GM18519 (cell line): Measurements from ENCODE around the gene TSPAN9.

Experiments
- ATAC-seq: cut with Tn5 transposase; IDR thresholded peaks from one replicate; pipeline ENCODE4 v1.9.1; 2021; ENCODE audit warnings: mild to moderate bottlenecking, moderate library complexity; ENCODE audit not compliant: unreplicated experiment, low FRiP score

The TSPAN9 gene

DNA sequence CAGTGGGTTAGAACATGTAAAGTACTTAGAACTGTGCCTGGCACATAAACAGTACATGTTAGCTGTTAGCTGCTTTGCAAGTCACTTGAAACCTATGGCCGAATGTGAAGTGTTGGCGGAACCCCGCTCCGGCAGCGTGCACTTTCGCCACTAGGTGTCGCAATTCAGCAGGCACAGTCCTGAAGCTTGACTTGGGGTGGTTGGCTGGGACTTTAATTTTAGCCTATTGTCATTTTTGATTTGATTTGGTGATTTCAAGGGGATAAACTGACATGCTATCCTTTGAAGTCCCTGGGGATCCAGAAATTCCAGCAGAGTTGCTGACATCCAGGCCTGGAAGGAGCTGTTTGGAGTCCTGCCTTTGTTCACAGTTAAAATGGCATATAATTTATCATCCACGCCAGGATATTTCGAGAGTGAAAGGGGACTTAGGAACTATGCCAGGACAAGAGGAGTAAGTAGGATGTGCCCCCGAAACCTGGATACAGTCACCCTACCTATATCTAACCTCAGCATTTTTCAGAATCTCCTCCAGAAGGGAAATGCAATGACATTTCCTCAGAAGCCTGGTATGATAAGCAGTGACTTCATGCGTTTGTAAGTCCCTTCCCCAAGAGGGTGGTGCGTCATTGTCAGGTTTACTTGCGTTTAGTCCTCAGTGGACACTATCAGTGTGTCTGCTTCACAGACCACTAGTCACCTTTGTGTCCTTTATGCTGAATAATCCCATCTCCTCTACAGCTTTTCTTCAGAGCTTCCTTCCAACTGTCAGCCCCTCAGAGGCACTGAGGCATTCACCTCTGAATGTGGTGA lies 3.5 kb upstream of the TSPAN9 start:
- ATAC-seq, result no peak

DNA sequence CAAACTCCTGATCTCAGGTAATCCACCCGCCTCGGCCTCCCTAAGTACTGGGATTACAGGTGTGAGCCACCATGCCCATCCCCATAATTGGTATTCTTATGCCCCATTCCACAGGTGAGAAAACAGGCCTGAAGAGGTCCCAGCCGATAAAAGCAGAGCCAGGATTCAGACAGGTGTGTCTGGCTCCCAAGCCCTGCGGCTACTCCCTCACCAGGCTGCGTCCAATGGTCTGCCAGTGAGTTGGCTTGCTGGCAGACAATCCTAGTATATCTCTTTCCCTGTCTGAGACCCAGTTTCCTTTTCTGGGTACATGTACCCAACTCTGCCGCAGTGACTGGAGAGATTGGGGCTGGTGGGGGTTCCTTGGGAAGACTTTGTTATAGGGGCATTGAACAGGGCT lies 1.9 kb upstream of the TSPAN9 start:
- ATAC-seq, result no peak

DNA sequence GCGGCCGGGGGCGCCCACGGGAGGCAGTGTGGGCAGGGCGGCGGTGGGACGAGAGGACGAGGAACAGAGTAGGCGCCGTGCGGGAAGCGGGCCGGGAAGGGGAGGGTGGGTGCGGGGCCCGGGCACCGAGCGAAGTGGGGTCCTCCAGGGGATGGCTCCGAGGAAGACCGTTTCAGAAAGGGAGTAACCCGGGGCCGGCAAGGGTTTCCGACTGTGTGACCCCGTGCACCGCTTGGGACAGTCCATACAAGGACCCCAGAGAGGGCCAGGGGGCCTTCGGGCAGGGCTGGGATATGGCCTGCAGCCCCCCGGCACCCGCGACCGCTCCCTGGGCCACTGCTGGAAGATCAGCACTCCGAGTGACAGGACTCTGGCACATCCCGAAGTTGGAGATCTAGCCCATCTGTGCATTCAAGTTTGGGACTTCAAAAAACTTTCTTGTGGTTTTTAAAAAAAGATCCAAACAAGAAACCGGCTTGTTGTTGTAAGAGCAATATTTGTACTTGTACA lies 448 bp downstream of the TSPAN9 start:
- ATAC-seq, result no peak

DNA sequence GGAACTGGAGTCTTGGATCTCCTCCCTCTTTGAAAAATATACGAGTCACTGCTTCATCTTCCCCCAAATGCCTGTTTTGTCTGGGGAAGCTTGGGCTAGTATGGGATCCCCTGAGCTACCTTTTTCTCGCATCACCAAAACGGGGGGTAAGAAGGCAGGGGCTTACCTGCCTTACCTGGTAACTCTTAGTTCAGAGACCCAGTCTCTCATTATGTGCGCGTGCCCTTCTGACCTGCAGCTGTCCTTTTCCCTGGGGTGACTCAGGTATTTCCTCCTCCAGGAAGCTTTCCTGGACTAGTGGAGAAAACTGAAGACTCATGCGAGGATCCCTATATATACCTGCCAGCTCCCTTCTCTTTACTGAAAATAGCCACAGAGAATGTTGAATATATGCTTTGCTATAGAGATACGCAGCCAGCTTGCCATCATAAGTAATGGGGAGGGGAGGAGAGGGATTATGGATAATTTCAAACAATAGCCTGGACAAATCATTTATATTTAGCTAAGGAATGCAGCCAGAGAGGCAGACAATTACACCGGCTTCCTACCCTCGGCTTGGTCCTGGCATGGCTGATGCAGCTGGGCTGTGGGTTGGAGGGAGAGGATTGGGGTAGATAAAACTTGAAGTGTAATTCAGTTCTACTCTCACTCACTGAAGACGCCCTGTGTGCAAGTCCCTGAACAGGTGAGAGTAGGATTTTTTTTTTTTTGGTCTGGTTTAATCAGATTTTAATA lies 1.1 kb downstream of the TSPAN9 start:
- no peak for ATAC-seq

DNA sequence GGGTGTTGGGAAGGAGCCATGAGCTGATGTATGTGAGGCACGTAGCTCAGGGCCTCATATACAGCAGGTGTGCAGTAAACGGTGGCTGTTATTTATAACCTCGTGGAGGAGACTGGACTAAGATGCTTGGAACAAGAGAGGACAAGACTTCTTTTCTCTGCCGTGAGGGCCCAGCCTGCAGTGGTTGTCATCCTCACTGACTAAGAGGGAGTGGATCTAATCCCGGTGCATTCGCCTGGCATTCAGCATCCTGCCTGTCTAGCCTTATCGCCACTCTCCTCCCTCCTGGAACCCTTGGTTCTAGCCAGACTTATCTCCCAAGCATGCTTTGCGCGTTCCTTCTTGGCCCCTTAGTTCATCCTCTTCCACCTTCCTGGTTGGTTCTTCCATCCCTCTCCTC lies 3.9 kb downstream of the TSPAN9 start:
- no peak for ATAC-seq

DNA sequence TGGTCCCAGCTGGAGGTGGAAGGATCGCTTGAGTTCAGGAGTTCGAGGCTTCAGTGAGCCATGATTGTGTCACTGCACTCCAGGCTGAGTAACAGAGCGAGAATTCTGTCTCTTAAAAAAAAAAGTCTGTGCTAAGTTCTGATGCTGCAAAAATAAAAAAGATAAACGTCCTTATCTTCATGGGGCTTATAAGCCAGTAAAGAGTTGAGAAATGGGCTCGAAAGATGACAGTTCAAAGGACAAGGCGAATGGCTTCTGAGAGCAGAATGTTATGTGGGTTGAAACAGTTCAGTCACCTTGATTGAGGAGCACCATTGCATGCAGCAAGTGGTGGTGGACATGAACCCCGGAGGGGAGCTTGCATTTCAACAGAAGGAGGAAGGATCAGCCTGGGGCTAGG lies 4.7 kb downstream of the TSPAN9 start:
- no peak for ATAC-seq

DNA sequence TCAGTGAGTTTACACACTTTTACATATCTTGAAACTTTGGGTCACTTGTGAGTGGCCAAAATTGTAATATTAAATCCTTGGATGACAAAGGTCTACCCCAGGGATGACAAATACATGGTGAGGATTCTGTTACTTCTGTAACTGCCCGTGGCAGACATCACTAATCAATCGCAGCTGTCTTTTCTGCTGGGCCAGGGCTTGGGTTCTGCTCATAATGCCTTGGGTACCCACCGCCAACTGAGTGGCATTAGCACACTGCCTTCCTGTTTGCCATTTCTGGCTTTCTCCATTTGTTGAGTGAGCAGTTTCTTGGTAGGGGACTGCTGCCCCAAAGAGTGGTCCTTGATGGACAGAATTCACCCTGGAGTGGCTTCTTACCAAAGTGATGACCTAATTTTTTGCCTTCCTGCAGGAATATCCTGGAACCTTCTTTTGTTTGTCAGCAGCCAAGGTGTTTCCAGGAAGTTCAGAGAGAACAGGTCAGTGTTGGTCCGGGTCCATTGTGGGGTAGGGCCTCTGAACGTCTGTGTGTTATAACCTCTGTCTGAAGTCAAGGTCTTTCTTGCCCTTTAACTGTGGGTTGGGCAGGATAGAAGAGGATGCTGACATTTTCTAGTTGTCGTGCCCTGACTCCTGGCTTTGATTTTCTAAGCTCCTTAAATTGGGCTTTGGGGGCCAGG lies 6.2 kb downstream of the TSPAN9 start:
- ATAC-seq, result no peak

DNA sequence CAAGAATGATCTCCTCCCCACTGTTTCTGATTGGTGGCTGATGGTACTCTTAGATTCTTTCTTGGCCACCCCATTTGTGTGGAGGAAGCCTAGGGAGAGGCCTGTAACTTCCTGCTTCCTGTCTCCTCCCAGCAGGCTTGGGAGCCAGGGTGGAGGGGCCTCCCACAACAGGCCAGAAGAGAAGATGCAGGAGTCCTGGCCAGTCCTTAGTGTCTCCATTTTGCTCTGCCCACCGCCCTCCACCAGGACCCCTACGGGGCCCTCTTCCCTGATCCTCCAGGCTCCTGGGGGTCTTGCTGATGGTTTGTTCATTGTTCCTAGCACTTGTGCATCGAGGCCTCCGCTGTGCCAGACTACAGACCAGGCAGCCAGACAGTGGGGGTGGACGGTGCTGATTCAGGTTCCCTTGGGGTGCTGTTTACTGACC lies 6.8 kb downstream of the TSPAN9 start:
- no peak for ATAC-seq

DNA sequence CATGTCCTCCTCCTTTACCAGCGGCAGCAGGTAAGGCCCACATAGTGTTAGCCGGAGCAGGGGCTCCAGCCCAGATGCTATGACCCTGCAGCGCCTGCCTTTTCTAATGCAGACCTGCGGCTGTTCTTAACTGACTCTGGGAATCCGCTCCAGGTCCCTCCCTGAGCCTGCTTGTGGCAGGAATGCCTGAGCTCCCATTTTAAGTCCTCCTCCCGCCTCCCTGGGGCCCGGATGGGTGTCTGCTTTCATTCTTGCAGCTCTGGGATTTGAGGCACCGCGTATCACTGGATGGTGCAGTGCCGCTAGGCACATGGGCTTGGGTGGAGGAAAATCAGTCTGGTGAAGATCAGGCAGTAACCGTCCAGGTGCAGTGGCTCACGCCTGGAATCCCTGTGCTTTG lies 7.6 kb downstream of the TSPAN9 start:
- no peak for ATAC-seq

DNA sequence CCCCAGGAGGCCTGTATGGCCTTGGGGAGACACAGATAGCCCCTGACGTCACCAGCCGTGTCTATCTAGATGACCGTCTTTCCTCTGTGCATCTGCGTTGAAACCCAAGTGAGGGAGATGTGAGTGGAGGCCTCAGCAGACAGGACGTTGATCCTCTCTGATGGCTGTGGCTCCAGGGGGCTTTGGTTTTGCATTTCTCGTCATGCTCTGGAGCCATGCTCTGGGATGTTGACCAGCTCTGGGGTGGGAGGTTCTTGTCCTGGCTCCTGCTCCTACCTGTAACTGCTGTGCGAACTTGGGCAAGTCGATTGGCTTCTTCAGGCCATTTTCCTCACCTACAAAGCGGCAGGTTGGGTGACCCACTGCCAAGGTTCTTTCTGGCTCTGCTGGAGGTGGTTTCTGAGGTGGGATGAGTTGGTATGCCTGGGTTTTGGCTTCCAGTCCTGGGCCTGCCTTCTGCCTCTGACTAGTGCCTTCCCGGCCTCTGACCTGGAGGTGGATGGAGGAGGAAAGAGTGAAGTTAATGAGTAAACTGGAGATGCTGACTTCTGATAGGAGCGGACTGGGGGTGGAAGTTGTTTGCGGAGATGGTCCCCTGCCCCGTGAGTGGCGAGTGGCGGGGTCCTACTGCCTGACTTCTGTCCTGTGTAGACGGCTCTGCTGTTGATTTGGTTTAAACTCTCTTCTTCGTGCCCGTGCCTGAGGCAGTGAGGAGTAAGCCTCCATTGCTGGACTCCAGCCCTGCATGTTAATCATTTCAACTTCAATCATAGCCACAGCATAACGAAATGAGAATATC lies 8.4 kb downstream of the TSPAN9 start:
- ATAC-seq, result no peak

DNA sequence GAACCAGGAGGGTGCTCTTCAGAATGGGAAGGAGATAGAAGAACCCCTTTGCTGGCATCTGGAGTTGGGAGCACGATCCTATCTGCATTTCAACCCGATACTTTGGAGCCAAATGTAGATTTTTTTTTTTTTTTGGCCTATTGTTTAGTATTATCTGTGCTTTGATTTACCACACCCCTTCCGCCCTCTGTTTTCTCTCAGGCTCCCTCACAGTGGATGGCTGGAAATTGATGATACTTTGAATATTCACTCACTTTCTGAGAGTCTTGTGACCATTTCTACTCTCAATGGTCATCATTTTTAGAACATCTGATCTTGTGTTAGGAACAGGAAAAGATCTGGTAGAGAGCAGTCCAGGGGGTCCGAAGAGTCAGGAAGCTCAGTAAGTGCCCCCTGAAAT lies 9.0 kb downstream of the TSPAN9 start:
- ATAC-seq, result no peak

DNA sequence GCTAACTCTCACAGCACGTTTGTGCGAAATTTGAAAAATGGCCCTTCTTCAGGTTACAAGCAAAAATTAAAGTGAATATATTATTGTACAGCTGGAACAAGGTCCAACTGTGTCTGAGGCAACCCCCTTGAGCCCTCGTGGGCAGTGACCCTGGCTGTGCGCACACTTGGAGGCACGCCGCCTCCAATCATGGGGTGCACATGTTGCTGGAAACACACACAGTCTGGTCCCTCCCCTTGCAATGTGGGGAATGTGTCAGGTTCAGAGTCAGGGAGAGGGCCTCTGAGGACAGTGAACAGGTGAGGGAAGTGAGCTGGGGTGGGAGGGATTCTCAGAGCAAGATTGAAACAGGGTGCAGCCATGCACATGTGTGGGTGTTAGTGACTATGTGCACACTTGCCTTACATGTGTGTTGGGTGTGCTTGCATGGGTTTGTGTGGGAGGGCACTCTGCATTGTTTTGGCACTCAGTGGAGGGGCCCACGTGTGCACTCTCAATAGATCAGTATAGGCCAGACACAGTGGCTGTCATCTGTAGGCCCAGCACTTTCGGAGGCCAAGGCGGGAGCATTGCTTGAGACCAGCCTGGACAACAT lies 9.6 kb downstream of the TSPAN9 start:
- ATAC-seq, result no peak

DNA sequence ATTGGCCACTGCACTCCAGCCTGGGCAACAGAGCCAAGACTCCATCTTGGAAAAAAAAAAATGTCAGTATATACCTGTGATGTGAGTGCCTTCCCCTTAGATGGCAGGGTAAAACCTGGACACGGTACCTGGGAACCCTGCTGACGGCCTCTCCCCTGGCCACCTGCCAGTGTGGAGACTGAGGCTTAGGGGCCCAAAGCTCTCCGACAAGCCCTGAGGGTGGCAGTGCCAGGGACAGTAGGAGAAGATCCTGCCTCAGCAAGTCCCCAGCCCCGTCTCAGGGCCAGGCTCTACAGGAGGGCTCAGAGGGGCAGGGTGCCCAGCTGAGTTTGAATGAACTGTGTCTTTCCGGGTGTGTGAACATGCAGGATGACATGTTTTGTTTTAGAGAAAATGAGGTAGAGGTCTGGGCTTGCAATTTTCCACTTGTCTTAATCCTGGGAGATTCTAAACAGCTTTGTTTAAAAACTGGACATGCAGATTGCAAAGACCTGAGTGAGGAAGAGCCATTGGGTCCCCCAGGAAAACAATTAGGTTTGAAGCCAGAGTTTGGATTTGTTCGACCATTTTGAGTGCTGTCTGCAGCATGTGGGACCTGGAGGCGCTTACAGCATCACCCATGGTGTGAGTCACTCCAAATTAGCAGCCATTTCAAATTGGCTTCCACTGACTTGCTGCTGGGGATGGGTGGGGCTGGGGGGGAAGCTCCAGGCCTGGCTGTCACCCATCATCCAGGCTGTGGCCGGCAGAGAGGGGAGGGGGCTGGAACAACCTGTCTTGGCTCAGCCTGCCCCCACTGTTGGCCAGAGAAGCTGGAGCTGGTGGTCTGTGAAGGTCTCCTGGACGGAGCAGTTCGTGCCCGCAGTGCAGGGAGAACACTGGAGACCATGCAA lies 10.8 kb downstream of the TSPAN9 start:
- ATAC-seq, result no peak

DNA sequence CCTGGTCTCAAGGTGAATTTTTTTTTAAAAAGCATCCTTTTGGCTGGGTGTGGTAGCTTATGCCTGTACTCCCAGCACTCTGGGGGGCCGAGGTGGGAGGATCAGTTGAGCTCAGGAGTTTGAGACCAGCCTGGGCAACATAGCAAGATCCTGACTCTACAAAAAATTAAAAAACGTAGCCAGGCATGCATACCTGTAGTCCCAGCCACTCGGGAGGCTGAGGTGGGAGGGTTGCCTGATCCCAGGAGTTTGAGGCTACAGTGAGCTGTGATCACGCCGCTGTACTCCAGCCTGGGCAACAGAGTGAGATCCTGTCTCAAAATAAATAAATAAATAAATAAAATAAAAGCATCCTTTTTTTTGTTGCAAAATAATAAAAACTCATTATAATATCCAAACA lies 12.4 kb downstream of the TSPAN9 start:
- no peak for ATAC-seq

DNA sequence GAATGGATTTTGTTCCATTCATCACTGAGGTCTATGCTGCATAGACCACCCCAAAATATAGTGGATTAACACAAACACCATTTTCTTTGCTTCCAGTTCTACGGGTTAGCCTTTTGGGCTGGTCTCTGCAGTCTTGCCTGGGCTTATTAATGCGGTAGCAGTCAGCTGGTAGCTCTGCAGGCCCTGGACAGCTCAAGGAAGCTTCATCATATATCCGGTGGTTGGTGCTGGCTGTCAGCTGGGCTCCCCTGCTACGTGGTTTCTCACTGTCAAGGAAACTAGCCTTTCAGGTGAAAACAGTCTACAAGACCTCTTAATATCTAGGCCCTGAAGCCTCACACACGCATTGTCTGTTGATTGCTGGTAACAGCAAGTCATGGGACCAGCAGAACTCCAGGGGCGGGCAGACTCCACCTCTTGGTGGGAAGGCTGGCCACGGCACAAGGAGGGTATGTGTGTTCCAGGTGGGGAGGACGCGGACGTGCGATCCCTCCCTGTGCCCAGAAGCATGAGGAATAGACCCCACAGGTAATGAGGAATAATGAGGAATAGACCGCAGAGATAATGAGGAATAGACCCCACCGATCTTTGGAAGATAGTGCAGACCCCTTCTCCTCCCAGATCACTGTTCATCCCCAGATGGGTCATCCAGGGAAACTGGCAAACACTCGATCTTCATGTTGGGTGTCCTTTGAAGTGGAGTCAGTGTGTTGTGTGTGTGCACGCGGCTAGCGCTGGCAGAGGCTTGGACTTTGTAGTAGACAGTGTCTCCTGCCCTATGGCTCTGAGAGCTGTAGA lies 13.3 kb downstream of the TSPAN9 start:
- ATAC-seq, result no peak

DNA sequence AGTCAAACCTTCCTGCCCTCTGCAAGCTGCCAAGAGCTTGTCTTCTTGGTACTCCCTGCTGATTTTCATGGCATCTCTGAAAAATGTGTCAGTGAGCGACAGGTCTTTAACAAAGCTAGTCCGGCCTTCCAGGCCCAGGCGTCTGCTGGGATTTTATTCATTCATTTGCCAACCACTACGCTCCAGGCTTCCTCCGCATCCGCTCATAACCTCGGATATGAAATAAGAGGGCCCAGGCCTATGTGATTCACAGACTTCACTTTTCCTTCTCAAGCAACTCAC lies 13.8 kb downstream of the TSPAN9 start:
- no peak for ATAC-seq

DNA sequence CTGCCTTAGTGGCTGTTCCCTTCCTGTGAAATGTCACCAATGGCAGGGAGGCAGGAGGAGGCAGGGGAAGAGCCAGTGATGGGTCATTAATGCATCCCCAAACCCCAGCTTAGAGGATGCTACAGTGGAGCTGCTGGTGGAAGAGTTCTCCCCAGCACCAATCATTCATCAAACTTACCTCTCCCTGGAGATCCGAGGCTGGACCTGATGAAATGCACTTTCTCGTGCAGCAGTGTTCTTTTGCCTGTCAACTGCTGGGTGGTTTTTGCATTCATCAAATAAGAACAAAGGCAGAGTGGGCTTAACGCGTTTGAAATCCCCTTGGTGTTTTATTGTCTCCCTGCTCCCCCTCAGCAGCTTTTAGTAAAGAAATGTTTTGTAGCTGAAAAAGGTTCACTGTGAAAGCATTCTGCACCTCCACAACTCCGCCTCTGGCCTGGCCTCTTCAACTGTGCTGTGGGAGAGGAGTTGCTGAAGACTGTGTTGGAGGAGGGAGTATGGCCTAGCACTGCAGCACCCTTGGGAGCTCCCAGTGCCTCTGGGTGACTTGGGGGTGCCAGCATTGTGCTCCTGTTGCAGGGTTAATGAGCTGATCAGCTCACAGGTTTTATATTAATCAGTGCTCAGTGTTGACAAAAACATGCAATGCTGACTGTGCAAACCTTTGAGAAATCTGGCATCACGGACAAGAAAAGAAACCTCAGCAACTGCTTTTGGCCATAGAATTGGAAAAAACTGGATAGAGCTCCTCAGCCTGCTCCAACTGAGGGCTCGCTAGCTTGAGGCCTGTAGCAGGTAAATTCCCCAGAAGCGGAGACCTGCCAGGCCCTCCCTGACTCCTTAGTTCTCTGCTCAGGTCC lies 14.4 kb downstream of the TSPAN9 start:
- no peak for ATAC-seq

DNA sequence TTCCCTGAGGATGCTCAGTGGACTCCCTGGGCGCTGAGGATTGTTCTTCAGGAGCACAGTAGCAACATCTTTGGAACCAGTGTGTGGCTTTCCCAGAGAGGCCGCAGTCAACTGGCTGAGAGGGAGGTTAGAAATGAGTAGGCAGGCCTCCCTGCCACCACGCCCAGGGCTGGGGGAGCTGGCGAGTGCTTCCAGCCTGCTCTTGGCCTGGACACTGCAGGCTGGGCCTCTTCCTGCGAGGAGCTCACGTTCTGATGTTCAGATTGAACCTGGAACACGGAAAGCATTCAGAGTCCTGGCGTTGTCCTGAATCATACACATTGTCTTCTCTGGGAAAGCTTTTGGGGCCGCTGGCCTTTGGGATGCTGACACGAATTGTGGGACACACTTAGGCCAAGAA lies 15.6 kb downstream of the TSPAN9 start:
- no peak for ATAC-seq
